ENCODE data around the gene GNGT2. TPM values are rescaled to one million over a fixed set of nuclear protein-coding genes. Genes with fewer than 3 reads are reported as not detected.
"Not testable (repeated sequence)": the region's sequence is repeated elsewhere in the genome, so short reads cannot be mapped to it uniquely, and the experiment has no call there.

GNGT2 gene
- total RNA-seq, 1 donor from 2014 or later = 1.8 TPM

GRCh38 chr17:49191409-49191916, 18.9 kb downstream of the GNGT2 start:
- TF ChIP-seq CTCF (conservative IDR thresholded peaks at IDR 0.05; ENCODE audit: low read depth, low read length) = no peak
- DNase-seq (ENCODE audit: low read depth) = peak; percentile 20
- peak overlapping the region; percentile 69 for H3K4me3 ChIP-seq (ENCODE audit: low read depth, low read length)

GRCh38 chr17:49190932-49191331, 19.4 kb downstream of the GNGT2 start:
- H3K4me3 ChIP-seq (ENCODE audit: low read depth, low read length) = no peak overlapping the region
- no peak for DNase-seq (ENCODE audit: low read depth)
- no peak for TF ChIP-seq CTCF (conservative IDR thresholded peaks at IDR 0.05; ENCODE audit: low read depth, low read length)

GRCh38 chr17:49187301-49187700, 23.1 kb downstream of the GNGT2 start:
- no peak overlapping the region for H3K4me3 ChIP-seq (ENCODE audit: low read depth, low read length)
- no peak for TF ChIP-seq CTCF (conservative IDR thresholded peaks at IDR 0.05; ENCODE audit: low read depth, low read length)
- DNase-seq (ENCODE audit: low read depth) = no peak

GRCh38 chr17:49185381-49185780, 25.0 kb downstream of the GNGT2 start:
- DNase-seq (ENCODE audit: low read depth) = not testable (repeated sequence)

GRCh38 chr17:49184522-49184921, 25.9 kb downstream of the GNGT2 start:
- not testable (repeated sequence) for H3K4me3 ChIP-seq (ENCODE audit: low read depth, low read length)

More at GRCh38 chr17:49185381-49185780, 25.0 kb downstream of the GNGT2 start:
- H3K4me3 ChIP-seq (ENCODE audit: low read depth, low read length) = not testable (repeated sequence)

GRCh38 chr17:49183801-49184200, 26.6 kb downstream of the GNGT2 start:
- no peak for DNase-seq (ENCODE audit: low read depth)
- no peak for TF ChIP-seq CTCF (conservative IDR thresholded peaks at IDR 0.05; ENCODE audit: low read depth, low read length)
- H3K4me3 ChIP-seq (ENCODE audit: low read depth, low read length) = no peak overlapping the region

More at GRCh38 chr17:49184522-49184921, 25.9 kb downstream of the GNGT2 start:
- DNase-seq (ENCODE audit: low read depth) = not testable (repeated sequence)

GRCh38 chr17:49183341-49183740, 27.0 kb downstream of the GNGT2 start:
- H3K4me3 ChIP-seq (ENCODE audit: low read depth, low read length) = no peak overlapping the region
- DNase-seq (ENCODE audit: low read depth) = no peak
- TF ChIP-seq CTCF (conservative IDR thresholded peaks at IDR 0.05; ENCODE audit: low read depth, low read length) = no peak

- no peak for TF ChIP-seq CTCF (conservative IDR thresholded peaks at IDR 0.05; ENCODE audit: low read depth, low read length)
- no peak for DNase-seq (ENCODE audit: low read depth)
- H3K4me3 ChIP-seq (ENCODE audit: low read depth, low read length) = no peak overlapping the region
Observed at GRCh38 chr17:49180998-49181635, 29.3 kb downstream of the GNGT2 start.

Data from epithelial cell of proximal tubule (primary cell).